HG02938 (cell line): ENCODE results near the gene P4HB.

Experiments
- ATAC-seq: cut with Tn5 transposase; IDR thresholded peaks from one replicate; pipeline ENCODE4 v1.9.1; 2021; ENCODE audit warnings: mild to moderate bottlenecking, moderate library complexity; ENCODE audit not compliant: unreplicated experiment

Gene P4HB

GRCh38 chr17:81794509-81794908, 65.8 kb downstream of the P4HB start:
- no peak for ATAC-seq

- no peak for ATAC-seq
These were observed 66.3 kb downstream of the P4HB start for GRCh38 chr17:81794074-81794476.
